ENCODE results near the gene NUDT4B. TPM values are rescaled to one million over a fixed set of nuclear protein-coding genes. Genes with fewer than 3 reads are reported as not detected.
"Not testable (repeated sequence)": the region's sequence is repeated elsewhere in the genome, so short reads cannot be mapped to it uniquely, and the experiment has no call there.

The NUDT4B gene
- total RNA-seq, 2 experiments from 2014 or later: not detected

- H3K36me3 Mint-ChIP-seq; ATAC-seq (ENCODE audit: low read depth); POLR2A ChIA-PET; H3K4me1 Mint-ChIP-seq; H3K4me3 Mint-ChIP-seq; H3K27ac Mint-ChIP-seq; H3K9me3 Mint-ChIP-seq; H3K27me3 Mint-ChIP-seq; DNase-seq: not testable (repeated sequence)
Observed at GRCh38 chr1:148793762-148794332, 45.3 kb downstream of the NUDT4B start.

Other genes with a start within 250 kb of the NUDT4B start
- 10 to 100 TPM; 16.8 to 17.3 TPM for gene NBPF14, start 152.8 kb upstream of the NUDT4B start, total RNA-seq
- 10 to 100 TPM; 43.3 to 49.8 TPM for gene PDE4DIP, start 95.7 kb downstream of the NUDT4B start, total RNA-seq

Measured in activated naive CD8-positive, alpha-beta T cell treated with anti-CD3 and anti-CD28 coated beads, Interleukin-2, amount 10 ng/mL, durations not matched to agents 7 days and 5 days (primary cell).